ENCODE measurements around the gene CCDC102A. TPM values are rescaled to one million over a fixed set of nuclear protein-coding genes. Genes with fewer than 3 reads are reported as not detected.

The CCDC102A gene
- polyA plus RNA-seq, 2 of the 4 experiments (the other 2 are of a cell fraction): 8.0 to 8.3 TPM

DNA sequence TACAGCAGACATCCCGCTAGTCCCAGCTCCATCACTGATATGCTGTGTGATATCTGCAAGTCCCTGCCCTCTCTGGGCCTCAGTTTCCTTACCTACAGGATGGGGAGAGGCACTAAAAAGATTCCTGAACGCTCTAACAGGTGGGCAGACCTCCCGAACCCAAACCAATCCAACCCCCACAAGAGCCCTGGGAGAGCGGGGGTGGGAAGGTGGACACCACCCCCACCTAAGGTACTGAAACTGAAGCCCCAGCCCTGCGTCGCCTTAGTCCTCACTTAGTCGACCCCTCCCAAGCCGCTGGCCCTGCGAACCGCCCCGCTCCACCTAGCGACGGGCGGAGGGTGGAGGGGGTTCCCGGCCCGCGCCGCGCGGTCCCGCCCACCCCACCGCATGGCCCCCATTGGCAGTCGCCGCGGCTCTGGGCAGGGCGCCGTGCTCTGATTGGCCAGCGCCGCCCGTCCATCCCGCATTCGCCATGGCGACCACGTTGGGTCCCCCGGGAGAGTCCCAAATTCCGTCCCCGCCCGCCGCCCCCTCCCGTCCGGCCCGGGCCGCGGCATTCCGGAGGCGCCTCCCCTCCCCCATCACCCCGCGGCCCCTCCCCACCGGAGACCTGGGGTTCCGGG is 578 bp downstream of the CCDC102A start:
- Histone ChIP-seq H3K4me1 (peaks cover 51% of the 10 kb centered on the region), H3K4me2 (peak overlapping the region; percentile 96), H3K9me3 (no peaks in the 10 kb centered on the region), H3K4me3 (peak overlapping the region; percentile 67), H3K27ac (peak overlapping the region; percentile 95 to 96)
- TF ChIP-seq PBX3 (IDR thresholded peaks at IDR 0.05) (peak; percentile 95), MAZ (IDR thresholded peaks at IDR 0.05; ENCODE audit: borderline replicate concordance, low read depth, low read length) (no peak), MAFK (IDR thresholded peaks at IDR 0.05; ENCODE audit: partially characterized antibody) (no peak), MAX (IDR thresholded peaks at IDR 0.05) (0 out of 2 replicates have a peak, but pooled peaks have one; percentile 41), KDM1A (IDR thresholded peaks at IDR 0.05; ENCODE audit: low read depth) (peak; percentile 71; the same call in 1 of the 2 replicates), ZFP36 (IDR thresholded peaks at IDR 0.05; ENCODE audit: borderline replicate concordance, partially characterized antibody) (peak; percentile 78), FOSL2 (IDR thresholded peaks at IDR 0.05) (no peak), FOSL2 (CRISPR knock-in tag; IDR thresholded peaks at IDR 0.05) (no peak), POLR2A (IDR thresholded peaks at IDR 0.05; ENCODE audit: low read length) (peak; percentile 32)
- 7% methylated on average over 5 of the region's 50 CpGs for WGBS (ENCODE audit: missing lambda C conversion rate)
- ATAC-seq: peak; percentile 94 to 98
- DNase-seq (ENCODE audit: low read depth in 1 of 2, low spot score in 1 of 2): peak; percentile 92 to 98
- CTCF ChIA-PET: interaction anchor here (1.3 to 2.6 kb wide), 4 partner anchors 16 to 41 kb away, joined by 6 to 16 read pairs (median 12); no protein-coding TSS in a partner anchor
- POLR2A ChIA-PET: no interaction called here
- FAIRE-seq: no peak

GRCh38 chr16:57534881-57535658 is 1.3 kb downstream of the CCDC102A start:
- no peak for TF ChIP-seq MAFK (IDR thresholded peaks at IDR 0.05; ENCODE audit: partially characterized antibody)
- ChIA-PET CTCF (interaction anchor here (1.3 to 2.6 kb wide), 2 partner anchors 15 to 41 kb away, joined by 6 to 16 read pairs; no protein-coding TSS in a partner anchor), POLR2A (no interaction called here)
- Histone ChIP-seq H3K4me2 (peak overlapping the region; percentile 96), H3K4me1 (peaks cover 59% of the 10 kb centered on the region), H3K27ac (peak overlapping the region; percentile 95 to 96), H3K4me3 (peak overlapping the region; percentile 67), H3K9me3 (no peaks in the 10 kb centered on the region)
- FAIRE-seq: no peak
- WGBS (ENCODE audit: missing lambda C conversion rate): 63% methylated on average over 9 of the region's 13 CpGs
- ATAC-seq: no peak; a peak in 1 of 6 replicates
- no peak for DNase-seq (ENCODE audit: low read depth in 1 of 2, low spot score in 1 of 2)

DNA sequence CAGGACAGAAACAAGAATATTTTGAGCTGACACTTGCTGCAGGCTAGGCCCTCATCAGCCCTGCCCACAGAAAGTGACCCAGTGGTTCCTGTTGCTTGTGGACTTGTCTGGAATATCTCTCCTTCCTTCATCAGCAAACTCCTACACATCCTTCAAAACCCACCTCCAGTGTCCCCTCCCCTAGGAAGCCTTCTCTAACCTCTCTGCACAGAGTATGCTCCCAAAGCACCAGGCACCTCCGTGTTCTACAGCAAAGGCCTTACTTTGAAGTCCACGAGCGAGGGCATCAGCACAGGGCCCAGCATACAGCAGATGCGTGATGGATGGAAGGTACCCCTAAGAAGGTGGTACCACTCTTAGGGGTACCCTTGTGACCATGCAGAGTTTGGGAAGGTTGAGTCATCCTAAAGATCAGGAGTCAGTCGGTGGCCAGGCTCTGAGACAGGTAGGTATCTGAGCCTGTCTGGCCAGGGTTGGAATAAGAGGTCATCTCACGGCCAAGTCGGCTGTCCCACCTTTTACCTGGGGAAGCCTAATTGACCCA is 2.0 kb downstream of the CCDC102A start:
- no peaks in the 10 kb centered on the region for H3K9me3 ChIP-seq
- POLR2A ChIA-PET: no interaction called here
- 89% methylated on average over 7 of the region's 7 CpGs for WGBS (ENCODE audit: missing lambda C conversion rate)
- ATAC-seq (no peak), DNase-seq (ENCODE audit: low read depth in 1 of 2, low spot score in 1 of 2) (no peak), FAIRE-seq (no peak)
- TF ChIP-seq KDM1A (IDR thresholded peaks at IDR 0.05; ENCODE audit: low read depth) (no peak), NR3C1 (IDR thresholded peaks at IDR 0.05) (no peak), CBX2 (IDR thresholded peaks at IDR 0.05; ENCODE audit: borderline replicate concordance, low read depth) (no peak), REST (IDR thresholded peaks at IDR 0.05) (no peak), NPAS2 (CRISPR knock-in tag; IDR thresholded peaks at IDR 0.05; ENCODE audit: borderline replicate concordance) (no peak), HOXB5 (CRISPR knock-in tag; IDR thresholded peaks at IDR 0.05) (no peak), E2F6 (IDR thresholded peaks at IDR 0.05; ENCODE audit: borderline replicate concordance, low read depth) (no peak), ZNF302 (CRISPR knock-in tag; IDR thresholded peaks at IDR 0.05) (no peak), SMC3 (IDR thresholded peaks at IDR 0.05) (no peak), EHF (CRISPR knock-in tag; IDR thresholded peaks at IDR 0.05) (no peak), POLR2AphosphoS2 (conservative IDR thresholded peaks at IDR 0.05; ENCODE audit: low read length) (no peak), SREBF2 (IDR thresholded peaks at IDR 0.05) (no peak), POLR2A (IDR thresholded peaks at IDR 0.05; ENCODE audit: low read length) (no peak), BHLHE40 (IDR thresholded peaks at IDR 0.05; ENCODE audit: low read depth, low read length) (no peak), CBX8 (IDR thresholded peaks at IDR 0.05) (no peak), MYC (IDR thresholded peaks at IDR 0.05; ENCODE audit: borderline replicate concordance, low read length) (no peak), RARB (CRISPR knock-in tag; IDR thresholded peaks at IDR 0.05) (no peak)
- H3K4me3 ChIP-seq: no peak overlapping the region
- peak overlapping the region; percentile 42 for H3K4me2 ChIP-seq
- peaks cover 63% of the 10 kb centered on the region for H3K4me1 ChIP-seq
- CTCF ChIA-PET: interaction anchor here (1.3 to 2.6 kb wide), 2 partner anchors 15 to 42 kb away, joined by 6 to 16 read pairs; no protein-coding TSS in a partner anchor
- H3K27ac ChIP-seq: peak overlapping the region in 1 of 2 experiments; percentile 95; a peak in 3 of 6 replicates

Measured in A549 (cell line).